GM10847 (cell line): Measurements from ENCODE around the gene PAGE1.

Experiments
- POLR2A ChIP-seq: IDR thresholded peaks from 2 replicates; pipeline ENCODE4 v1.6.1; 2011; ENCODE audit not compliant: insufficient read length; ENCODE audit errors: extremely low read depth

The PAGE1 gene, protein sequence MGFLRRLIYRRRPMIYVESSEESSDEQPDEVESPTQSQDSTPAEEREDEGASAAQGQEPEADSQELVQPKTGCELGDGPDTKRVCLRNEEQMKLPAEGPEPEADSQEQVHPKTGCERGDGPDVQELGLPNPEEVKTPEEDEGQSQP

DNA sequence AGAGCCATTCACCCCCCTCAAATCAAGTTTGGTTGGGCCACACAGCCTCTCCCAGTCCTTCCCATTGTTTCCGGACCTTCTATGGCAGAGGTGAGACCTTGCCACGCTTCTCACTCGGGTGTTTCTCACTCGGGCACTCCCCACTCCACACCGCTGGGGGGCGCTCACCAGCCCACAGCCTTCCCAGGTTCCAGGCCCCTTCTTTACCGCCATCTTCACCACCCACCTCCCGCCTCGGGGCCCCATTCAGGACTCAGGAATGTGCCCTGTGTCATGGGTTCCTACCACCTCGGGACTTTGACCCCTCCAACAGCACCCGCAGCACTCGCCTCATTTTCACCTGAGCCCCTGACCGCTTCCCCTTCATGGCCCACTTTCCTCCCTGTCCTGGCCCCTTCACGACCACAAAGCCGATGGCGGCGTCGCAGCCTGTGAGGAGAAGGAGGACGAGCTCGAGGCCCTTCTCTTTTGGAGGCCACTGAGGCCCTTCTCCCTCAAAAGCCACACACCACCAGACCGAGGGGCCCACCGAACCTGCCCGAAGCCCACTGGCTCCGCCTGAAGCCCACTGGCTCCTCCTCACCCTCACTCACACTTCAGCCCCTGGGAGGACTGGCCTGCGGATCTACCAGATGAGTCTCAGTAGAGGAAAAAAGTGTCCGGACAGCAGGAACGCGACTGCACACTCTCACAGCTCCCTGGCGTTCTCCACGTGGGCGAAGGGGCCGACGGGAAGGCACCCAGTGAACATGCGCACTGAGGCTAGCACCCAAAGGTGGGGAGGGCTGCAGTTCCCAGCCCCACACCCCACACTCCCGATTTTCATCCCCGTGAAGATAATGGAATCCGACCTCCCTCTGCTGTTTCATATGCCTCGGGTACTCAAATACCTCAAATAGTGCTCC lies at the start of gene PAGE1:
Gene PAGE1 (minus strand): TSS at position 709 of the 905 bp plus-strand sequence. CDS start 1,214 bp downstream, outside the sequence.
- no peak for TF ChIP-seq POLR2A

DNA sequence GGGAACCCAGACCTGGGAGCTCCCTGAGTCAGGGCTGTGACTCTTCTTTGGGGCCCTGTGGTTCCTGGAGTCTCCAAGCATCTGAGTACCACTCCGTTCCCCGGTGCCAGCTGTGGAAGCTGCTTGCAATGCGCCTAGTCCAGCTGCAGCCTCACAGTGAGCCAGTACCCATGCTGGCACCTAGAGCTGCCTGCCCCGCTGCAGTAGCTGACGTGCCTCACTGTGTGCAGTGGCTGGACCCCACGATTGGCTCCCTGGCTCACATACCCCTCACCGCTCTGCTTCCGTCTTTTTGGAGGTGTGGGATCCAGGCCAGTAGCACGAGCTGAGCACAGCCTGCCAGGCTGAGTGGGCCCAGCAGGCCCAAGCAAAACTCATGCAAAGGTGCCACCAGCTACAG lies 32.1 kb upstream of the PAGE1 start:
- TF ChIP-seq POLR2A, result no peak

DNA sequence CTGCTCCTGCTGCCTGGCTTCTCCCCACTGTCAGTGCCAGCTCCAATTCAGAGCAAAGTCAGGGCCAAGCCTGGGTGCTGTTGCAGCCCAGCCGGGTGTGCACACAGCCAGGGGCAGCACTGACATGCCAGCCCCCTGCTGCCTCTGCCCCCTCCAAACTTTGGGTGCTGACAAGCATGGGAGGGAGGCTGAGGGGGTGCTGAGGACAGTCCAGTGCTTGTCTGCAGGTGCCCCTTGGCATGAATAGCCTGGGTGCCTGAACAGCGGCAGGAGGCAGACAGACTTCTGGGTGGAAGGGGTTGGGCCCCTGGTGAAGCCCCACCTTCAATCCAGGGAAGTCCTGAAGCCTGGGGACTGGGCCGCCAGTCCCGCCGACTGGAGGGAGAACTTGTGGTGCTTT lies 31.2 kb upstream of the PAGE1 start:
- TF ChIP-seq POLR2A, result no peak

DNA sequence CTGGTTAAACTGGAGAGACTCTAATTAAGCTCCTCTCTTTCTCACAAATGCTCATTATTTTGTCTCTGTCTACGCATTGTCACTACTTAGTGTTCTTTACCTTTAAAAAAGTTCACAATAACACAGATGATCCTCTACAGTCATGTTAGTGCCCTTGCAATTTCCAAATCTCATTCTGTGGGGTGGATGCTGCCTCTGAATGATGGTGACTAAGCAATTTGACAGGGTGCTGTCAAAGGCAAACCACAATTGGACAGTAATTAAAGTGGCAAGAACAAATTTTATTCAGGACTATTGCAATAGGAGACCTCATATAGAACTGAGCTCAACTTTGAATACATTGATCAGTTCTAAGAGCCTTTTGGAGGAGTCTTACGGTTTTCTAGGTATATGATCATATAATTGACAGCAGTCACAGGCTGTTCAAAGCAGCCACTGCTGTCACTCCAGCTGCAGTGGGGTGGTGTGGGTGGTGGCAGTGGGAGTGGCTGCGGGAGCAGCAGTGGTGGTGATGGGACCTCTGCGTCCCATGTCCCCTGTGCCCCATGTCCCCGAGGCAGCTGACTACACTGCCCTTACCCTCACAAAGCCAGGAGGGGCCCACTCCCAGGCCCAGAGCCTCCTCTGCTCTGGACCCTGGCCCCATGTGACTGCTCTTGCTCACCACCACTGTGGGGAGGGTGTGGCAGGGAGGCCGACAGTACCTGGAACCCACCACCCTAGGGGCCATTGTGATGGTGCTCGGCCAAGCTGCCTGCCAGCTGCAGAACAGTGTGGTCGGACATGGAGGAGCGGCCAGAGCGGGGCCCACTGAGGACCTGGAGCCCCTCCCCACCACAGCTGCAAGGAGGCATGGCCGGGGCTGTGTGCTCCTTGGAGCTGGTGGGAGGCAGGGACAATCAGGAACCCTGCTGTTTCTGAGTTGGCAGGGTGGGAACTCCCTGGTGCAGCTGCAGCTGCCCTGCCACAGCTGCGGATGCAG lies 30.4 kb upstream of the PAGE1 start:
- no peak for TF ChIP-seq POLR2A

DNA sequence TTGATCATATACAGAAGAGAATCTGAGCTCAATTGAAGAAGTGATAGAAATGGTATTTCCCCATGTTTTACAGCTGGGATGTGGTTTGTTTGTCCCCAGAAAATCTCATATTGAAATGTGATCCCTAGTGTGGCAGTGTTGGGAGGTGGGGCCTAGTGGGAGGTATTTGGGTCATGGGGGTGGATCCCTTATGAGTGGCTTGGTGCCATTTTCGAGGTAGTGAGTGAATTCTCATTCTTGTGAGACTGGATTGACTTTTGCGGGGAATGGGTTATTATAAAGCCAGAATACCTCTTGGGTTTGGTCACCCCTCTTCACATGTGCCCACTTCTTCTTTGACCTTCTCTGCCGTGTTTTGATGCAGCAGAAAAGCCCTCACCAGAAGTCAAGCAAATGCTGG lies 29.6 kb upstream of the PAGE1 start:
- TF ChIP-seq POLR2A, result no peak

DNA sequence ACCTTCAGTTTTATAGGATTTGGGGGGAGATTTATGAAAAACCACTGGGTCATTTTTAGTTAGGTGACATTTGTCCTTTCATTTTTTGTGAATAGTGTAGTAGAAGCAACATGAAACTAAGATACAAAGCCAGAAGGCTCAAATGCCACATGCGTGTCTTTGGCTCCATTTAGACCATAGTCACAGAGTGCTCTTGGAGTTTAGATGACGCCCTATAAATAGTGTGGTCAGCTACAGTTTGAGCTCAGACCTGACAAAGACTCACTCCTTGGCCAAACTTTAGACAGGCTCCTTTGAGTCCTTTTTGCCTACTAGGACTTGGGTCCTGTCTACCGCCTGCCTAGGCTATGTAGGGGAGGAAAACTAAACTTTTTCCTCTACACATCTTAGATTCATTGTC lies 16.8 kb upstream of the PAGE1 start:
- TF ChIP-seq POLR2A, result no peak

DNA sequence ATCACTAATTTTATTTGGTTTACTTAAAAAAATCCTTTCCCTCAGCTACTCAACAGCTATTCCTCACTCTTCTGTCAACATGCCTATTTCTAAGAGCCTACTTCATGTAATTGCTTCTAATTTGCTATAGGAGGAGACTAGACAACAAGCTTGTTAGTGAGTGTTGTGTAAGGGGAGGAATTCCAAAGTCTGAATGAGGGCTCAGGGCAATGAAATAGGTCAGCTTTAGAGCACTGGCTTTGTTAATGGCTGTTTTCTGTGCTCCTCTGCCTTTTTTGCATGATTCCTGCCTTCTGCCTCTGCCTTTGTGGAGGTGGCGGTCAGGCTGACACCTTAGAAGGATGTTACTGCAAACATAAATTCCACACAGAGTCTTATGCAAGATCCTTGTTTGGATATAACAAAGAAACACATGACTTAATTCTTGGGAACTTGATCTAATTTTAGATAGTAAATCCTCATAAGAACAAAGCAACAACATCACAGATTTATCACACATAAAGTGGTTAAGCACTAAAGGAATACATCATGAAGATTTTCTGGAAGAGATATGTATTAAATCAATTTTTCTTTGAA lies 15.0 kb upstream of the PAGE1 start:
- TF ChIP-seq POLR2A, result no peak

DNA sequence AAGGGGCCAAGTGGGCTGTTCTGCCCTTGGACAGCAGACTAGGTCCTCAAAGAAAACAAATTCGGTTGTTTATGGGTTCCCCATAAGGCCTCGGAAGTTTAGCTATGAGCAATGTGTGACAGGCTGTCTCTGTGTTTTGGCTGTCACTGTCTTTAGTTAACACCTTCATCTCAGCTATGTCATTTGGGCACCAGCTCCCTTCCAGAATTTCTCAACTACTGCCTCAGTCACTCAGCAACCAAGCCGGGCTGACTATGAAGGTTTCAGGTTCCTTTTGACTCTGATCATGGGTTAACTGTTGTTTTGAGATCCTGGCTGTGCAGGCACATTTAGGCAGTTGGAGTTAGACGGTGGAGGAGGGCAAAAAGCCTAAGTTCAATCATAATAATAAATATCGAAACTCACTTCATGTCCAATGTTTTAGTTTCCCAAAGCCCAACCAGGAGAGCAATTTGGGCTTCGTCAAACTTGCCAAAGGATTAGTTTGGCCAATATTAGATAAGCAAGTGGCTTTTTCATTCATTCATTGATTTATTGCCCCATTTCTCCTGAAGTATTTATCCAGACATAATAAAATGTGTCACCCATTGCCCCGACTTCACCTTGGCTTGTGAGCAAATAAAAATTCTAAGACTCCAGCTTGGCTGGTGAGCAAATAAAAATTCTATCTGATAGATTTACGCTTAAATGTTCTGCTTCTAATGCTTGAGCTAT lies 9.1 kb upstream of the PAGE1 start:
- no peak for TF ChIP-seq POLR2A

DNA sequence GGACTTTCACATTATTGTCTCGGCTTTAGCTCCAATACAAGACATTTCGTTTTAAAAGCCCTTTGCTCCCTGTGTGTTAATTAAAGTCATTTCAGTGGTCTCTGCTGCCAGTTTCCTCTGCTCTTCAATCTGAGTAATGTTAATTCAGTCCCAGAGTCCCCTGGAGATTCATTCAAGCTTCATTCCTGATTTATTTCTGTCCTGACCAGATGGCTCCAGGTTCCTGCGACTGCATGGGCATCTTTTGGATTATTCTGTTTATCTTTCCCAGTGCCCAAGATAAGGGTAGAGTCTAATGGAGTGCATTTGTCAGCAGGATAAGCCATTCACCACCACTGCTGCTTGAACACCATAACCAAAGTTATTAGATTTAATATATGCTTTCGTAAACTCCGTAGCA lies 6.1 kb upstream of the PAGE1 start:
- no peak for TF ChIP-seq POLR2A

DNA sequence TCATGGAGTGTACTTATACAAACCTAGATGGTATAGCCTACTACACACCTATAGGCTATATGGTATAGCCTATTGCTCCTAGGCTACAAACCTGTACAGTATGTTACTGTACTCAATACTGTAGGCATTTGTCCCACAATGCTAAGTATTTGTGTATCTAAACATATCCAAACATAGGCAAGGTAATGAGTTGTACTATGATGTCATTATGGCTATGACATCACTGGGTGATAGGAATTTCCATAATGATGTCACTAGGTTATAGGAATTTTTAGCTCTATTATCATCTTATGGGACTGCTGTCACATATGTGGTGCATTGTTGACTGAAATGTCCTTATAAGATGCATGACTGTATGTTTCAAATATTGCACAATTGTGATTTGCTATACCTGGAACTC lies 5.5 kb upstream of the PAGE1 start:
- TF ChIP-seq POLR2A, result no peak

DNA sequence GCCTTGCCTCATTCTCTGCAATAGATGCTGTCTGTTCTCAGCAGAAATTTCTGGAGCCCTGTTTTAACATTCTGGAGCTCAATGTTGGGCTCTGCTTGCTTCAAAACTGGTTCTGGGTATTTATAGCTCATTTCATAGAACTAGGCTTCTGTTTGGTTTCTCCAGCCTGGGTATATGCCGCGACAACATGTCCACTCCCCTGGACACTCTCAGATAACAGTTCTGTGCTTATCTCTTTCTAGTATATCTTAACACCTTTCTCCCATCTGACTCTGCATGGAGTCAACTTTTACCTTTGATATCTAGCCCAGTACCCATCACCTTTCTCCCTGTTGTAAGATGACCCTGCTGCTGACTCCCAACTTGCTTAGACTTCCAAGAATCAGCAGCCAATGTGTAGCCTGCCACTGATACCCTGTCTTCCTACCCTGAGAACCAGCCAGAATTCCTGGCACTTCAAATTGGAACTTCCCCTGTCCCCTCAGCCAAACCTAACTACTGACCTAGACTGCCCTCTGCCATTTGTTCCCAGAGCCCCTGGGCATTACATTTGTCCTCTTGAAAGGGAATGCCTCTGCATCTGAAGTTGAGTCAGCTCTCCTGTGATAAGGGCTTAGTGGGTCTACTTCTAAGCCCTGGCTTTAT lies 20.6 kb downstream of the PAGE1 start:
- TF ChIP-seq POLR2A, result no peak

DNA sequence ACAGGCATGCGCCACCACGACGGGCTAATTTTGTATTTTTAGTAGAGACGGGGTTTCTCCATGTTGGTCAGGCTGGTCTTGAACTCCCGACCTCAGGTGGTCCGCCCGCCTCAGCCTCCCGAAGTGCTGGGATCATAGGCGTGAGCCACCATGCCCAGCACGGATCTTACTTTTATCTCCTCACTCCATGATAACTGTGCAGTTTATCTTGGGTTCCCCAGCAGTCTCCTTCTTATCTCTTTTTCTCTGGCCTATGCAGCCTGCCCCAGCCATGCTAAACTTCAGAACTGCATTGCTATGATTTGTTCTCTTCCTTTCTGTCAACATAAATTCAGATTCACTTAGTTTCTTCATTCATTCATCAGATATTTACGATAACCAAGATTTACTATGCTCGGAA lies 22.4 kb downstream of the PAGE1 start:
- TF ChIP-seq POLR2A, result no peak

DNA sequence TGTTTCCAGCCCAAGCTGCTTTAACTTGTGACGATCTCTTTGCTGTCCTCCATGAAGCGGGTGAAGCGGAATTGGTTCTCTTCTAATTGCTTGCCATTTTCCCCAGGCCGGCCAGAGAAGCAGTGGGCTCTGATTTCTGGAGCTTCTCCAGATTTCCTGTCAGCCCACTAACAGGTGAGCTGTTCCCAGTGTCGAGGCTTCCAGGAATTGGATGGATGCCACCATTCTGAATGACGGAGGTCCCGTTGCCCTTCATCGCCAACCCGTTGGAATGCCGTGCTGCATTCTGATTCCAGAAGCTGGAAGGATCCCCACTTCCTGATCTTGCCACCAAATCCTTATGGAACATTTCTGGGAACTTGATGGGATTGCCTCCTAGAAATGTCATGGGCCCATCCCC lies 31.0 kb downstream of the PAGE1 start:
- no peak for TF ChIP-seq POLR2A

DNA sequence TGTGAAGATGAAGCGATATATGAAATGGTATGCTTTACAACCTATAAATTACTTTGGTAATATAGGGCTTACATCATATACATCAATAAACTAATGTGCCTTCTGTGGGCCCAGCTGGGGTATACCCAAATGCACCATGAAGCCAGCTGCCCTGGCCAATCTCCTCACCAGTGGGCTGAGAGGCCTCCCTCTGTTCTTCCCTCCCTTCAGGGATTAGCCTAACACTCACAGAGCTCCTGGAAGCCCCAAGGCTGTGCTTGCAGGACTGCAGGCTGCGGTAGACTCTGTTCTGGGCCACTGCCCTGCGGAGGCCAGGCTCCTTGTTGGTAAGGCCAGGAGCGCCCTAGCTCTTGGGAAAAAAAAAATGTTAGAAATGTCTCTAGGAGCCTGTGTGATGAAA lies 33.9 kb downstream of the PAGE1 start:
- TF ChIP-seq POLR2A, result no peak
